Stimulated activated CD8-positive, alpha-beta memory T cell treated with anti-CD3 and anti-CD28 coated beads, Interleukin-15, amount 100 ng/mL, for 4 hours (primary cell): ENCODE results near the gene KRTCAP2.
A peak's percentile ranks its signal among the peaks of the same experiment; 100 is the strongest.
"Not testable (repeated sequence)": the region's sequence is repeated elsewhere in the genome, so short reads cannot be mapped to it uniquely, and the experiment has no call there.

Experiments used
- DNase-seq, 2 donors: peaks; one replicate each; pipeline ENCODE4 v3.0.0-alpha.2; 2020; ENCODE audit warnings: low read depth in 2 of 2

The KRTCAP2 gene

DNA sequence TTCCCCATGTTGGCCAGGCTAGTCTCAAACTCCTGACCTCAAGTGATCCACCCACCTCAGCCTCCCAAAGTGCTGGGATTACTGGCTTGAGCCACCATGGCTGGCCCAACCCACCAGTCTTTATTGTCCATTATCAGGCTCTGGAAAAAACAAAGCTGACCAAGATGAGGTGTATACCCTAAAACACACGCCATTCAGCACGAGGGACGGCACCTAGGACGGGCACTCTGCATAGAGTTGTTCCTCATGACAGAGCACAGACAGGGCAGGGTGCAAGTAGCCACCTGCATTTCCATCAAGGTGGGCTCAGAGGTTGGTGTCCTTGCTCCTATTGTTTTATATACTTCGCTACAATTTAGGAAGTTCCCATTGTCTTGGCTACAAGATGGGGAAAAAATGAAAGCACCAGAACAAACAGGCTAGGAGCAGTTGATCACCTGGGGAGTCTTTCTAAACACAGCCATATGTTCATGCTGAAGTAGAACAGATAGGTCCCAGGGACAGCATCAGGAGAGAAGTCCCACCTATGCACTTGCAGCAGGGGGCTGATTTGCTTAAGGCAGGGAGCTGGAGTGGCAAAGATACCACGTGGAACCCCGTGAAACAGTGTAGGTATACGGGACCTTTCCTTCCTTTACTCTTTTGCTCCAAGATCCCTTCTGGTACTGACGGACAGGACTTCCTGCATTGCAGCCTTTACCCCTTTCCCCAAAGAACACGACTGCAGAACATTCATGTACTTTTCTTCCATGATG lies 4.5 kb downstream of the KRTCAP2 start:
- DNase-seq: no peak

DNA sequence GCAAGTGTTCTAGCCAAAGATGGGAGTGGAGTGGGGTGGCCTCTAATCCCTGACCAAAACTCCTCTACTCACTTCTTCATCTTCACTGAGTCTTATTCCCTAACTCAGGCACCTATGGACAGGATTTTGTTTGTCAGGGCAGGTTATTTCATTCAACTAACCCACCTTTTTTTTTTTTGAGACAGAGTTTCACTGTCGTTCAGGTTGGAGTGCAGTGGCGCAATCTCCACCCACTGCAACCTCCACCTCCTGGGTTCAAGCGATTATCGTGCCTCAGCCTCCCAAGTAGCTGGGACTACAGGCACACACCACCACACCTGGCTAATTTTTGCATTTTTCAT lies 5.0 kb downstream of the KRTCAP2 start:
- DNase-seq: not testable (repeated sequence)

DNA sequence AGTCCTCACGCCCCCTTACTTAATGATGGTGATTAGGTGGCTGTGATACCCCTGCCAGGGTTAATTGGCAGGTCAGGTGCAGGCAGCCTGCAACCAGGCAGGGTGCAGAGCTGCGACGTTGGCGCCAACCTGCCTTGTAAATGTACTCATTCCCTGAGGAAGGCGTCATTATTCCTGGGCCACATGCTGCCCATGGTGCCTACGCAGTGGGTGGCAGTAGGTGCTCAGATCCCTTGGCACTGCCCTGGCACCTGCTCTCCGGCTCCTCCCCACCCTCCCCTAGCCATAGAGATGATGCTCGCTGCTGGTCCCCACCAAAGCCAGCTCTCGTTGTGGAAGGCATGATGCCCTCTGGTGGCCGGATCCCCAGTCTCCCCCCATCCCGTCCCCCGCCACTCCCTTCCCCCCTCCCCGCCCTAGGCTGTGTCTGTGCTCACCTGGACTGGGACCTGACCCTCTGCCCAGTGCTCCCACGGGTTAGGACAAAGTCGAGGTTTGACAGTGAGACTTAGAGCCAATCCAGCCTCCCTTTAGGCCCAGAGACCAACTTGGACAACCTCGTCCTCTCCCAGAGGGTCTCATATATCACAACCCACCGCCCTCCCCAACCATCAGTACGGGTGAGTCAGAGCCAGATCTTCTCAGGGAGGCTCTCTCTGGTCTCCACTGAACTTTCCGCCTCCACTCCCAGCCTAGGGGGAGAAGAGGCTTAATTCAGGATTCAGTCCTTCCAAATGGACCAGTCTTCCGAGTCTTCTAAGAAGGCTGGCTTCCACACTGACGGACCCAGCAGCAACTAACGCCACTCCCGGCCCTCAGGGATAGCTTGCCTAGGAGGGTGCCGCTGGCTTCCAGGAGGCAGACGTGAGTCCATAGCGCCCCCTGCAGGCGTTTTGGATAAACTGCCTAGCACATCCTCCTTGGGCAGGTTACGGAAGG lies 5.7 kb downstream of the KRTCAP2 start:
- peak; percentile 56 to 70 for DNase-seq

DNA sequence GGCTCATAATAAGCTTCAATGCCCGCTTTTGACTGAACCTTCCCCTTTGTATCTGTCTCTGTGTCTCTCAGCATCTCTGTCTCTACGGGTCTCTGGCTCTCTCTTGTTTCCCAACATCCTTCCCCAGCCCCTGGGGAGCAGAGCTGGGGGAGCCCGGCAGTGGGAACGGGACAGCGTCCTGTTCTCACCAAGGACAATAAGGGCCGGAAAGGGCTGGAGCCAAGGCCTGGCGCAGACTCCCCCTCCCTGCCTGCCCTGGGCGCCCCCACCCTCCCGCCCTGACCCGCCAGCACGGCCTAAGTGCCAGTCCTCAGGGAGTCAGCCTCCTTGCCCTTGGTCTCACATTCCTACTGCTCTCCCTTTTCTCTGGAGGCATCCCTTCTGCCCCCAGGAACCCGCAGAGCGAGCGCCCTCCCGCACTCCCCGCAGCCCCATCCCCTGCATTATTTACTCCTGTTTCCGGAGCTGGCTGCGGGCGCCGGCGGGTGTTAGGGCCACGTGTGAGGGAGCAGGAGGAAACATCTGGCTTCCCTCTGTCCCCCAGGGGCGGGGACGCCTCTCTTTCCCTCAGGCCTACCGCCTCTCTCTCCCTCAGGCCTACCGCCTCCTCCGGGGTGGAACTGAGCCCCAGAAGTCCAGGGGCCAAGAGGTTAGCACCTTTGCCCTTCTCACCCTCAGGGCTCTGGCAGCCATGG lies 6.5 kb downstream of the KRTCAP2 start:
- DNase-seq: no peak

DNA sequence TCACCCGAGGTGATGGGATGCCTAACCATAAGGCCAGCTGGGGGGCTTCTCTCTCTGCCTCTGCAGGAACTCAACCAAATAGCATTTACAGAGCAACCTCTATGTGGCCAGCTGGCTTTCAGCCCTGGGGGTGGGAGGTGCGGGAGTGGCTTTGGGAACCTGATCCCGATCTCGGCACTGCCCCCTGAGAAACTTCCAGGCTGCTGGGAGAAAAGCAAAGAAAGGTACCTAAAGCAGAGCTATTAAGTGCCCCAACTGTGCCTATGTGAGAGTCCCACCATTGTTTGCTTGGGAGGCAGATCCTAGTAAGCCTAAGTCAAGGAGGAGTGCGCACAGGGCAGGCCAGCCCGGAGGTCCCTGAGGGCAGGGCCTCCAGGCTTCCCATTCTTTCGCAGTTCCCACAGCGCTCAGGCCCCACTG lies 7.0 kb downstream of the KRTCAP2 start:
- no peak for DNase-seq

DNA sequence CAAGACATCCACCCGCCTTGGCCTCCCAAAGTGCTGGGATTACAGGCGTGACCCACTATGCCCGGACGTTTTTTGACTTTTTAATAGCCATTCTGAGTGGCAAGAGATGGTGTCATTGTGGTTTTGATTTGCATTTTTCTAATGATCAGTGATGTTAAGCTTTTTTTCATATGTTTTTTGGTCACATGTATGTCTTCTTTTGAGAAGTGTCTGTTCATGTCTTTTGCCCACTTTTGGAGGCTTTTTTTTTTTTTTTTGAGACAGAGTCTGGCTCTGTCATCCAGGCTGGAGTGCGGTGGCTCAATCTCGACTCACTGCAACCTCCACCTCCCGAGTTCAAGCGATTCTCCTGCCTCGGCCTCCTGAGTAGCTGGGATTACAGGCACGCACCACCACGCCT lies 8.5 kb downstream of the KRTCAP2 start:
- not testable (repeated sequence) for DNase-seq

DNA sequence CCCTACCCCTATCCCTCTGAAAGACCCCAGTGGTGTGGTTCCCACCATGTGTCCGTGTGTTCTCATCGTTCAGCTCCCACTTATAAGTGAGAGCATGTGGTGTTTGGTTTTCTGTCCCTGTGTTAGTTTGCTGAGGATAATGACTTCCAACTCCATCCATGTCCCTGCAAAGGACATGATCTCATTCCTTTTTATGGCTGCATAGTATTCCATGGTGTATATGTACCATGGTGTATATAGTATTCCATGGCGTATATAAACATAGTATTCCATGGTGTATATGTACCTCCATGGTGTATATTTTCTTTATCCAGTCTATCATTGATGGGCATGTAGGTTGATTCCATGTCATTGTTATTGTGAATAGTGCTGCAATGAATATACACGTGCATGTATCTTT lies 9.3 kb downstream of the KRTCAP2 start:
- DNase-seq: not testable (repeated sequence)

DNA sequence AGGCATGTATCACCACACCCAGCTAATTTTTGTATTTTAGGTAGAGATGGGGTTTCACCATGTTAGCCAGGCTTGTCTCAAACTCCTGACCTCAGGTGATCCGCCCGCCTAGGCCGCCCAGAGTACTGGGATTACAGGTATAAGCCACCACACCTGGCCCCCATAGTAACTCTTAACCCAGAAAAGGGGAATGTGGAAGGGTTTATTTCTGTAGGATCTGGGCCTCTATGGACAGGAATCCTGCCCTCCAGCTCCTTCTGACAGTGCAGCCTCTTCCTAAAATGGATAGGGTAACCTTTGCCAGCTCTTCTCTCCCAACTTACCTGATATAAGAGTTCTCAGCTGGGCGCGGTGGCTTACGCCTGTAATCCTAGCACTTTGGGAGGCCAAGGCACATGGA lies 10.5 kb downstream of the KRTCAP2 start:
- not testable (repeated sequence) for DNase-seq

DNA sequence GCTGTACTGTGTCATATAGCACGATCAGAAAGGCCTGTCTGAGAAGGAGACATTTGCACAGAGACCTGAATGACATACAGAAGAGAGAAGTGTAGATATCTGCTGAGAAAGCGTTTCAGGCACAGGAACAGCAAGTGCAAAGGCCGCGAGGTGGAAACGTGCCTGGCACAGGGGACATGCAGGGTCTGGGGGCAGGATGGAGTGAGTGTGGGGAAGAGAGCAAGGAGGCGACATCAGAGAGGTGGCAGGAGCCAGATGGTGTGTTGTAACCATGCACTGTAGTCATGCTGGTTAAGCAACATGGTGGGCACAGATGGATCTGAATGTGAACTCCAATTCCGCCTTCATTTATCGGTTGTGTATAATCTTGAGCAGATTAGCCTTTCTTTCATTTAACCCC lies 13.0 kb downstream of the KRTCAP2 start:
- DNase-seq: no peak

DNA sequence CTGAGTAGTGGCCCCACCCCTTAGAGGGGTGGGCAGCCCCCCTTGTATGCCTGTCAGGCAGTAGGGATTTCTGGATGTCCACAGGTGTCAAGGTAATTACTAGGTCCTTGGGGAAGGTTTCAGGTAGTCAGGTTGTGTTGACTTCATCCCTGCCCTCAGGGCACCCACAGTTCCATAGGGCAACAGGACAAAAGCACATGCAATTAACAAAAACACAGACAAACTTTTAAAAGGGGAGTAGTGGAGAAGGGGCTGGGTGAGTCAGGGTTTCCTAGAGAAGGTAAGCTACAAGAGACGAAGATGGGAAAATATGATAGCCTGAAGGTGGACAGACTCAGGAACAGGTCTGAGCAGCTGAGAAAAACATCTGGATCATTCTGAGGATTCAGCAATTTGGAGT lies 14.1 kb downstream of the KRTCAP2 start:
- no peak for DNase-seq

DNA sequence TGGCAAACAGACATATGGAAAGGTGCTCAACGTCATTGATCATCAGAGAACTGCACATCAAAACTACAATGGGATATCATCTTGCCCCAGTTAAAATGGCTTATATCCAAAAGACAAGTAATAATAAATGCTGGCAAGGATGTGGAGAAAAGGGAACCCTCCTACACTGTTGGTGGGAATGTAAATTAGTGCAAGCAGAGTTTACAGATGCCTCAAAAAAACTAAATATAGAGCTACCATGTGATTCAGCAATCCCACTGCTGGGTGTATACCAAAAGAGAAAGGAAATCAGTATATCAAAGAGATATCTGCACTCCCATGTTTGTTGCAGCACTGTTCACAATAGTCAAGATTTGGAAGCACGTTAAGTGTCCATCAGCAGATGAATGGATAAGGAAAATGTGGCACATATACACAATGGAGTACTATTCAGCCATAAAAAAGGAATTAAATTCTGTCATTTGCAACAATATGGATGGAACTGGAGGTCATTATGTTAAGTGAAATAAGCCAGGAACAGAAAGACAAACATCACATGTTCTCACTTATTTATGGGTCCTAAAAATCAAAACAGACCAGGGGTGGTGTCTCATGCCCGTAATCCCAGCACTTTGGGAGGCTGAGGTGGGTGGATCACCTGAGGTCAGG lies 17.0 kb downstream of the KRTCAP2 start:
- DNase-seq: not testable (repeated sequence)

DNA sequence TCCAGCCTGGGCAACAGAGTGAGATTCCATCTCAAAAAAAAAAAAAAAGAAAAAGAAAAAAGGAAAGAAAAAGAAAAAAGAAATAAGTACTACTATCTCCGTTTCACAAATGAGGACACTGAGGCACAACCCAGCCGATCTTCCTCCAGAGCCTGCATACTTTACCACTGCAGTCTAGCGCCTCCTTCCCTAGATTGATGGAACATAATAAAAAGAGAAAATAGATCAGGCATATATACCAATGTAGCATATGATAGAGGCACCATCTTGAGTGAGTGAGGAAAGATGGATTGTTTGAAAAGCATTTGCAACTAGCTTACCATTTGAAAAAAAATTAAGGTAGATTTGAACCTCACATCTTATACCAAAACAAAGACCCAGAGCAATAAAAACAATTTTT lies 27.6 kb downstream of the KRTCAP2 start:
- DNase-seq: no peak

DNA sequence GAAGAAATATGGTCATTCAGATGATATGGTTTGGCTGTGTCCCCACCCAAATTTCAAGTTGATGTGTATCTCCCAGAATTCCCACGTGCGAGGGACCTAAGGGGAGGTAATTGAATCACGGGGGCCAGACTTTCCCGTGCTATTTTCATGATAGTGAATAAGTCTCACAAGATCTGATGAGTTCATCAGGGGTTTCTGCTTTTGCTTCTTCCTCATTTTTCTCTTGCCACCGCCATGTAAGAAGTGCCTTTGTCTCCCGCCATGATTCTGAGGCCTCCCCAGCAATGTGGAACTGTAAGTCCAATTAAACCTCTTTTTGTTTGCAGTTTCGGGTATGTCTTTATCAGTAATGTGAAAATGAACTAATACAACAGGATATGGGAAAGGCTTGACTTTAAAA lies 31.4 kb downstream of the KRTCAP2 start:
- no peak for DNase-seq

DNA sequence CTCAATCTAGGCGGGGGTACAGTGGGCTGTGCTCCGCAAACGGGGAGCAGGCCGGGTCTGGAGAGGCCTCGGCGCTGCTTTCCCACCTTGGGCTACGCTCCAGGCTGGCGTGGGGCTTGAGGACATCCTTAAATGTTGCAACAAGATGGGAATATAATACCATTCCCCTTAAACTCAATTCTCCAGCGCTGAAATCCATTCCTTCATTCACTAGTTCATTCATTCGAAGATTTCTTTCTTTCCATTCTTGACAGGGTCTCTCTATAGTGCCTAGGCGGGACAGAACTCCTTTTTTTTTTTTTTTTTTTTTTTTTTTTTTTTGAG lies 32.5 kb downstream of the KRTCAP2 start:
- no peak for DNase-seq

DNA sequence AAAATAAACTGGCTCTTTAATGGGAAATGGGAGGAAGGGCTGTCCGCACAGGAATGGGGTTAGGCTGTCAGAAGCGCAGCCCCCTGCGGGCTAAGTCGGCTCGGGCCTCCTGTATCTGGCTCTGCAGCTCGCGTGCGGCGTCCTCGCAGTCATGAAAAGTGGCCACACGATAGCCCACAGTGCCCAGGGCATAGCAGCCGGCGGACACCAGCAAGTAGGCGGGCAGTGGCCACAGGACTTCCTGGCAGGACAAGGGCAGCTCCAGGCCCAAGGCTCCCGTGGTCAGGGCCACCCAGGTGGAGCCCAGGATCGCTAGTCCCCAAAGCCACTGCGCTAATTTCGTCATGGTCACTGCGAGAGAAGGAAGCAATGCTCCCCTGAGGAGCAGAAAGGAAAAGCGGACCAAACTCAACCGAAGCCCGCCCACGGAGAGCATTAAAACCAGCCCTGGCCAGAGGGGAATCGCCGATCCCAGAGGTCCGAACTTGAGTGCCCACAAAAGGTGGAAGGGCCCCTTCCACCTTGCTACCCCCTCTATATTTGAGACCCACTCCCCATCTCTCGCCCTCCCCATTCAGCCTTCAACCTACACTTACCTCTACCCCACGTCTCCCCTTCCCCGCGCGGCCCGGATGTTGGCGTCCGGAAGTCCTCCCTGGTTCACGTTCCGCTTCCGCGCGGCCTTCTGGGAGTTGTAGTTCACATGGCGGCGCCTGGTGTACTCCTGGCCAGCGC lies 33.0 kb downstream of the KRTCAP2 start, which contains the start of gene DPM3:
Gene DPM3 (minus strand): TSS at position 637 of the 735 bp plus-strand sequence. CDS start 291 bp downstream, at position 346.
- peak; percentile 73 to 76 for DNase-seq

DNA sequence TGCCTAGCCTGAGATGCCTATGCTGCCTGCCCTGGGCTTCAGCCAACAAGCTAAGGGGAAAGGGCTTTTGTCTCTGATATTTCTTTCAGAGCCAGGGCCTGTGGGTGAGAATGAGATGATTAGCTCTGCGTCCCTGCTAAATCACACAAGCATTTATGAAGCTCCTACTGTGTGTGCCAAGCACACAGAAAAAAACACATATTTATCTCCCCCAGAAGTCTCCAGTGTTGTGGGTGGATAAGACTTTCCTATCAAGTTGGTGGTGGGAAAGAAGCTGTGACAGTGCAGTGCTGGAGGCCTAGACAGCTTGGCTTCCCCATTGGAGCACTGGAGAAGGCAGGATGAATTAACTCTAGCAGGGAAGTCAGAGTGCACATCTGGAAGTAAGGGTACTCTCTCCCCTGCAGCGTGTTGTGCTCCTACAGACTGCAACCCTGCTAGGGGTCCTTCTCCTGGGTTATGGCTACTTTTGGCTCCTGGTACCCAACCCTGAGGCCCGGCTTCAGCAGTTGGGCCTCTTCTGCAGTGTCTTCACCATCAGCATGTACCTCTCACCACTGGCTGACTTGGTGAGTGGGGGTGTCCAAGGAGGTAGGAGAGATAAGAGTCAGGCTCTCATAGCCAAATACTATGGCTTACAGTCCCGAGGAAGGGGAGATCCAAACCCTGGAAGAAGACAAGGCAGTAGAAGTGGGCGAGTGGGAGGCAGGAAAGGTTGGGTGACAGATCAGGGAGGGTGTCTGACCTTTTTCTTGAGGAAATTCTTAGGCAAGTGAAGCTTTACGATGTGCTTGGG lies 35.8 kb downstream of the KRTCAP2 start:
- DNase-seq: no peak

DNA sequence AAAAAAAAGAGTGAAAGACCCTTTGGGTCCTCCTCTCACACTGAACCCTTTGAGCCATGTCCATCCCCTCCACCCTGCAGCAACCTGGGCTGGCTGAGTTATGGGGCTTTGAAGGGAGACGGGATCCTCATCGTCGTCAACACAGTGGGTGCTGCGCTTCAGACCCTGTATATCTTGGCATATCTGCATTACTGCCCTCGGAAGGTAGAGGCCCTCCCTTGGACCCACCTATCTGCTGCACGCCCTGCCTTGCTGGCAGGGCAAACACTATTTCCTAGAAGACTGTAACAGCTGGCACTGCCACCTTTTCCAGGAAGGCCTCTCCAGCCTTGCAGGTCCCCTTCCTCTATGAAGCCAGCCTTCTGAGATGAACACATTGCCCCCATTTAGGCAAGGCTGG lies 36.4 kb downstream of the KRTCAP2 start:
- DNase-seq: no peak

DNA sequence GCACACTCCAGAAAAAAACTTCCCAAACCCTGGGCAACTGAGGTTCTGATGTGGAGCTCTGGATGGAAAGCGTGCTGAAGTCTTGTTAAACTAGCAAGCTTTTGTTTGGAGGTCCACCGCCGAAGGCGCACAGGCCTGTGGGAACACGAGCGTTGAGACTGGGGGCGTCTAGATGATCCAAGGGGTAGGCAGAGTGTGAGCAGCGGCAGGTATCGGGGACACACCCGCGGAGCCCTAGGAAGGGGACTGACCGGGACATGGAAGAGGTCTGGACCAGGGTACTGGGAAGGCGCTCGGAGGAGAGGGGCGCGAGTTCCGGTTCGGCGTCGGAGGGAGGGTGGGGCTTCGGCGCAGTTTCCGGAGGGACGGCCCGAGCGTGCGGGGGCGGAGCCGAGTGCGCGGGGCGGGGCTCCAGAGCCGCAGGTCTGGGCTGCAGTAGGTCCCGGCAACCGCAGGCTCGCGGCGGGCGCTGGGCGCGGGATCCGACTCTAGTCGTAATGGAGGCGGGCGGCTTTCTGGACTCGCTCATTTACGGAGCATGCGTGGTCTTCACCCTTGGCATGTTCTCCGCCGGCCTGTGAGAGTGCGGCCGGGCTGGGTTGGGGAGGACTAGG lies 37.6 kb downstream of the KRTCAP2 start, which contains the start of gene SLC50A1:
Gene SLC50A1 (plus strand): TSS at position 438 of the 614 bp plus-strand sequence. CDS start 60 bp downstream, at position 498.
- DNase-seq: peak; percentile 79 to 82

DNA sequence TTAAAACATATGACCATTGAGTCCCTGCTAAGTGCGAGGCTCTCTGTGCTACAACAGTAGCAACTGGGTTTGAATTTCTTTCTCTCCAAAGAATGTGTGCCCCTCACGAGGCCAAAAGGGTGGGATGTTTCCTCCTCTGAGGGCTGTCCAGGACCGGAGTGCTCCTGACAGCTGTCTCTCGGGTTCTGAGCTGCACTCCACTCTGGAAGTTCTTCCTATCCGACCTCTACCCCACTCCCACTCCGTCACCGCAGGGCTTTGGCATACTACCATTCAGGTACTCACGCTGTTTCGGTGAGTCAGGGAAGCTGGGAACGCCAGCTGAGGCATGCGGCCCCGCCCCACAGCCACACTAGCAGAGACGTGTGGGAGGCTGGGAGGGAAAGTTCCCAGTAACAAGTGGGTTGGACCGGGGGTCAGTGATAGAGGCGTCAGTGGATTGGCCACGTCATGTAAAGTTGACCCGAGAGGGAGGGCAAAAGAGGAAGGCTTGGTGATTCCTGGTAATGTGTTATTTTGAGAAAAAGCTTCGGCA lies 38.2 kb downstream of the KRTCAP2 start:
- DNase-seq: peak; percentile 26 to 61
